RWPE2 (cell line): Measurements from ENCODE around the gene B4GAT1.
A peak's percentile ranks its signal among the peaks of the same experiment; 100 is the strongest.

Experiments used
- ATAC-seq: fragments of 200-7000 bp; cut with Tn5 transposase; 3 replicates; pipeline ENCODE4 v1.9.1; 2021; ENCODE audit warnings: low read depth
- DNase-seq: peaks from one replicate; pipeline ENCODE4 v3.0.0-alpha.2; 2020; ENCODE audit warnings: low spot score
- H3K27ac ChIP-seq: fragments of 450-650 bp; 2 replicates; pipeline ENCODE4 v1.5.1; 2017; ENCODE audit warnings: mild to moderate bottlenecking; ENCODE audit not compliant: poor library complexity, severe bottlenecking
- H3K27me3 ChIP-seq: fragments of 250-450 bp; sonication (Bioruptor Pico); 2 replicates; pipeline ENCODE4 v1.5.1; 2021; ENCODE audit warnings: mild to moderate bottlenecking, moderate library complexity; ENCODE audit not compliant: insufficient read depth, poor library complexity, severe bottlenecking
- H3K36me3 ChIP-seq: fragments of 250-450 bp; sonication (Bioruptor Pico); 2 replicates; pipeline ENCODE4 v1.5.1; 2020; ENCODE audit warnings: low read depth, mild to moderate bottlenecking, moderate library complexity
- H3K4me1 ChIP-seq: fragments of 250-450 bp; sonication (Bioruptor Pico); 2 replicates; pipeline ENCODE4 v1.5.1; 2021; ENCODE audit warnings: mild to moderate bottlenecking, moderate library complexity; ENCODE audit not compliant: insufficient read depth, poor library complexity, severe bottlenecking
- H3K4me3 ChIP-seq: fragments of 250-450 bp; sonication (Bioruptor Pico); 2 replicates; pipeline ENCODE4 v1.5.1; 2021; ENCODE audit warnings: mild to moderate bottlenecking, moderate library complexity; ENCODE audit not compliant: severe bottlenecking
- H3K9me3 ChIP-seq: fragments of 250-450 bp; sonication (Bioruptor Pico); 2 replicates; pipeline ENCODE4 v1.5.1; 2021; ENCODE audit warnings: mild to moderate bottlenecking, moderate library complexity; ENCODE audit not compliant: severe bottlenecking
- CTCF ChIP-seq: fragments of 450-650 bp; IDR thresholded peaks from one replicate; pipeline ENCODE4 v1.5.1; 2017; ENCODE audit warnings: mild to moderate bottlenecking, moderate library complexity; ENCODE audit not compliant: poor library complexity, severe bottlenecking

B4GAT1 gene

GRCh38 chr11:66344550-66345315, 2.7 kb downstream of the B4GAT1 start, which contains the start of gene BRMS1:
Gene BRMS1 (minus strand): TSS chr11:66345104. CDS start chr11:66342234, 2,870 bp downstream.
- H3K36me3 ChIP-seq: peaks cover 14% of the 10 kb centered on the region
- DNase-seq (peak; percentile 97), ATAC-seq (peak; percentile 77)
- H3K4me1 ChIP-seq: peaks cover 22% of the 10 kb centered on the region
- H3K27me3 ChIP-seq: no peaks in the 10 kb centered on the region
- peak within 1 kb of the TSS; percentile 85 for H3K4me3 ChIP-seq
- peak within 1 kb of the TSS; percentile 59 for H3K27ac ChIP-seq
- no peaks in the 10 kb centered on the region for H3K9me3 ChIP-seq
- no peak for TF ChIP-seq CTCF

GRCh38 chr11:66343176-66343575, 4.3 kb downstream of the B4GAT1 start:
- DNase-seq: peak; percentile 15
- peaks cover 23% of the 10 kb centered on the region for H3K36me3 ChIP-seq
- ATAC-seq: no peak
- no peaks in the 10 kb centered on the region for H3K27me3 ChIP-seq
- H3K27ac ChIP-seq: peak overlapping the region; percentile 59
- TF ChIP-seq CTCF: no peak
- no peaks in the 10 kb centered on the region for H3K9me3 ChIP-seq
- no peak overlapping the region for H3K4me3 ChIP-seq
- peaks cover 37% of the 10 kb centered on the region for H3K4me1 ChIP-seq

- no peak for ATAC-seq
- TF ChIP-seq CTCF: no peak
- Histone ChIP-seq H3K9me3 (no peaks in the 10 kb centered on the region), H3K27me3 (no peaks in the 10 kb centered on the region), H3K4me3 (no peak overlapping the region), H3K27ac (no peak overlapping the region), H3K4me1 (peaks cover 52% of the 10 kb centered on the region), H3K36me3 (peaks cover 28% of the 10 kb centered on the region)
- DNase-seq: no peak
Observed at GRCh38 chr11:66341502-66342126, 5.8 kb downstream of the B4GAT1 start.

- peaks cover 28% of the 10 kb centered on the region for H3K36me3 ChIP-seq
- H3K27ac ChIP-seq: no peak overlapping the region
- no peak for TF ChIP-seq CTCF
- H3K9me3 ChIP-seq: no peaks in the 10 kb centered on the region
- ATAC-seq (no peak), DNase-seq (peak; percentile 48)
- H3K4me1 ChIP-seq: peaks cover 52% of the 10 kb centered on the region
- no peak overlapping the region for H3K4me3 ChIP-seq
- no peaks in the 10 kb centered on the region for H3K27me3 ChIP-seq
Observed at GRCh38 chr11:66340596-66341501, 6.6 kb downstream of the B4GAT1 start.
